H1 (cell line): Measurements from ENCODE around the gene P2RX1.

ENCODE experiments used
- CBX8 ChIP-seq: fragments of 300-800, 300-1000 bp; sonication (generic); IDR thresholded peaks from 2 replicates; pipeline ENCODE4 v1.7.1; 2016; ENCODE audit warnings: low read depth, low read length, borderline replicate concordance
- EZH2 ChIP-seq: fragments of 200-600 bp; sonication (generic); IDR thresholded peaks from 2 replicates; pipeline ENCODE4 v1.7.1; 2012; ENCODE audit warnings: low read depth, mild to moderate bottlenecking, moderate library complexity, low read length, inconsistent platforms; ENCODE audit not compliant: severe bottlenecking
- HDAC2 ChIP-seq, 2 experiments: fragments of 300-600 bp in 1 of 2; sonication (generic) in 1 of 2; IDR thresholded peaks; 2 replicates each; pipeline ENCODE4 v1.6.1; 2011 to 2012; ENCODE audit warnings: low read depth in 2 of 2, low read length in 2 of 2, mild to moderate bottlenecking in 2 of 2, moderate library complexity in 2 of 2, borderline replicate concordance in 1 of 2, inconsistent platforms in 1 of 2
- RAD21 ChIP-seq, 2 experiments: IDR thresholded peaks in 1 of 2; conservative IDR thresholded peaks in 1 of 2; 2 replicates each; pipeline ENCODE4 v1.6.1; 2011; ENCODE audit warnings: low read depth in 2 of 2, low read length in 2 of 2, improper control_type of control experiment in 1 of 2, inconsistent platforms in 1 of 2, mild to moderate bottlenecking in 1 of 2, moderate library complexity in 1 of 2
- SIX5 ChIP-seq: IDR thresholded peaks from 2 replicates; pipeline ENCODE4 v1.6.1; 2011; ENCODE audit warnings: mild to moderate bottlenecking, low read depth, low read length
- SUZ12 ChIP-seq: fragments of 200-600 bp; sonication (generic); IDR thresholded peaks from 2 replicates; pipeline ENCODE4 v1.6.1; 2012; ENCODE audit warnings: mild to moderate bottlenecking, inconsistent platforms, low read length, moderate library complexity, mixed read lengths
- TBP ChIP-seq: IDR thresholded peaks from 2 replicates; pipeline ENCODE4 v1.6.1; 2011; ENCODE audit warnings: low read depth, low read length, improper control_type of control experiment
- TF ChIP-seq, protein P1 (sequence below), 3 experiments: IDR thresholded peaks; 1 replicate in 2 of 3; 2 replicates in 1 of 3; pipeline versions ENCODE4 v1.5.1 to v1.6.1; 2011; ENCODE audit warnings: low read length in 3 of 3, mild to moderate bottlenecking in 3 of 3, inconsistent platforms in 2 of 3, low read depth in 1 of 3, moderate library complexity in 1 of 3; ENCODE audit not compliant: insufficient read depth in 1 of 3; ENCODE audit errors: control extremely low read depth in 1 of 3
- TF ChIP-seq, protein P2 (sequence below): IDR thresholded peaks from 2 replicates; pipeline ENCODE4 v1.6.1; 2012; ENCODE audit warnings: inconsistent platforms

DNA sequence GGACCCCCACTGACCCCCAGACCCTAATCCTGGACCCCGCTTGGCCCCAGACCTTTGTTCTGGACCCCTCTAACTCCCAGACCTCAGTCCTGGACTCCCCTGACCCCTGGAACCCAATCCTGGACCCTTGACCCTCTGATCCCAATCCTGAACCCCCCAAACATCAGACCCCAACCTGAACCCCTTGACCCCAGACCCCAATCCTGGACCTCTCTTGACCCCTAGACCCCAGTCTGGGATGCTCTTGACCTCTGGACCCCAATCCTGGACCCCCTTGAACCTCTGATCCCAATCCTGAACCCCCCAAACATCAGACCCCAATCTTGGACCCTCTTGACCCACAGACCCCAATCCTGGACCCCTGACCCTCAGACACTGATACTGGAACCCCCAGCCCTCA is 13.5 kb upstream of the P2RX1 start:
- TF ChIP-seq RAD21 (IDR thresholded peaks at IDR 0.05 in 1 of 2, conservative IDR thresholded peaks at IDR 0.05 in 1 of 2; ENCODE audit: low read depth in 2 of 2, low read length in 2 of 2) (no peak), CBX8 (no peak), HDAC2 (IDR thresholded peaks at IDR 0.05; ENCODE audit: borderline replicate concordance in 1 of 2, low read depth in 2 of 2, low read length in 2 of 2) (no peak), SUZ12 (no peak), EZH2 (no peak), TBP (no peak), SIX5 (no peak)
- TF ChIP-seq, protein P1, sequence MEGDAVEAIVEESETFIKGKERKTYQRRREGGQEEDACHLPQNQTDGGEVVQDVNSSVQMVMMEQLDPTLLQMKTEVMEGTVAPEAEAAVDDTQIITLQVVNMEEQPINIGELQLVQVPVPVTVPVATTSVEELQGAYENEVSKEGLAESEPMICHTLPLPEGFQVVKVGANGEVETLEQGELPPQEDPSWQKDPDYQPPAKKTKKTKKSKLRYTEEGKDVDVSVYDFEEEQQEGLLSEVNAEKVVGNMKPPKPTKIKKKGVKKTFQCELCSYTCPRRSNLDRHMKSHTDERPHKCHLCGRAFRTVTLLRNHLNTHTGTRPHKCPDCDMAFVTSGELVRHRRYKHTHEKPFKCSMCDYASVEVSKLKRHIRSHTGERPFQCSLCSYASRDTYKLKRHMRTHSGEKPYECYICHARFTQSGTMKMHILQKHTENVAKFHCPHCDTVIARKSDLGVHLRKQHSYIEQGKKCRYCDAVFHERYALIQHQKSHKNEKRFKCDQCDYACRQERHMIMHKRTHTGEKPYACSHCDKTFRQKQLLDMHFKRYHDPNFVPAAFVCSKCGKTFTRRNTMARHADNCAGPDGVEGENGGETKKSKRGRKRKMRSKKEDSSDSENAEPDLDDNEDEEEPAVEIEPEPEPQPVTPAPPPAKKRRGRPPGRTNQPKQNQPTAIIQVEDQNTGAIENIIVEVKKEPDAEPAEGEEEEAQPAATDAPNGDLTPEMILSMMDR (IDR thresholded peaks at IDR 0.05; ENCODE audit: control extremely low read depth in 1 of 3, insufficient read depth in 1 of 3, low read depth in 1 of 3, low read length in 3 of 3): no peak
- TF ChIP-seq, protein P2, sequence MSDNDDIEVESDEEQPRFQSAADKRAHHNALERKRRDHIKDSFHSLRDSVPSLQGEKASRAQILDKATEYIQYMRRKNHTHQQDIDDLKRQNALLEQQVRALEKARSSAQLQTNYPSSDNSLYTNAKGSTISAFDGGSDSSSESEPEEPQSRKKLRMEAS: no peak
